NB4 (cell line): ENCODE data around the gene PTGDS.
A peak's percentile ranks its signal among the peaks of the same experiment; 100 is the strongest.

ENCODE experiments used
- DNase-seq: peaks from one replicate; pipeline ENCODE4 v3.0.0; 2010; ENCODE audit warnings: low read depth
- H3K4me3 ChIP-seq: one replicate; pipeline ENCODE4 v1.5.1; 2011; ENCODE audit warnings: mild to moderate bottlenecking, low read depth, low read length, moderate library complexity
- MYC ChIP-seq: IDR thresholded peaks from 2 replicates; pipeline ENCODE4 v1.6.1; 2011; ENCODE audit warnings: low read depth, low read length
- POLR2A ChIP-seq: IDR thresholded peaks from 2 replicates; pipeline ENCODE4 v1.6.1; 2011; ENCODE audit warnings: mild to moderate bottlenecking; ENCODE audit not compliant: insufficient read length; ENCODE audit errors: extremely low read depth
- TF ChIP-seq, protein P1 (sequence below): IDR thresholded peaks from one replicate; pipeline ENCODE4 v1.5.1; 2012; ENCODE audit warnings: low read depth, low read length
- TF ChIP-seq, protein P2 (sequence below): IDR thresholded peaks from 2 replicates; pipeline ENCODE4 v1.6.1; 2011; ENCODE audit warnings: low read depth, low read length

The PTGDS gene

DNA sequence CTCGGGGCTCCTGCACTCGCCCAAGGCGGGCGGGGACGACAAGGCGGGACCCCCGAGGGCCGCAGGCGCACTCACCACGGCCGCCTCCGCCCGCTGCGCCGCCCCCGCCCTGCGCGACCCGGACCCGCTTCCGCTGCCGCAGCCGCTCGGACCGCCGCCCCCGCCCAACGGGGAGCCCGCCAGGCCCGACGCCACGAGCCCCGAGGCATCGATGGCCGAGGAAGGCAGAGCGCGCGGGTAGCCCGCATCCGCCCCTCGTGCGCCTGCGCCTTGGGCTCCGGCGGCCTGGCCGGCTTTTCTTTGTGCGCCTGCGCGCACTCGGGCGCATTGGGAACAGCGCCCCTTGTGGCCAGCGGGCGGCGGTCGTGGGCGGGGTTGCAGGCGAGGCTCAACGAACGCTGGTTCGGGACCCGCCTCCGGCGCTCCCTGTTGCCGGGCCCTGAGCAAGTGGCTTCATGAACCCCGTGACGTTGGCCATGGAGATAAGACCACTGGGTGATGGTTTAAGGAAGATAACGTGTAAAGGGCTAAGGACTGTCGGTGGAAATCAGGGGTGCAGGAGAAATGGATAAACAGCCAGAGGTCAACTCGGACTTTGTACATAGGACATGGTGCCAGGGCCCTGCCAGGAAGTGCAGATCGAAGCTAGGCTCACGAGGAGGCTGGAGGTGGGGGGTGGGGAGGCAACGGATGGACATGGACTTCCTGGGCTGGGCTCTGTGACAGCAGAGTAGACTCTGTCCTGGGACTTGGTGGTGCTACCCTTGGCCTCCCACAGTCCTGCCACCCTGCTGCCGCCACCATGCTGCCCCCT, 32.6 kb upstream of the PTGDS start, which contains the start of the genes C8G and FBXW5:
Gene C8G (plus strand): TSS at position 725 of the 814 bp plus-strand sequence. CDS start 78 bp downstream, at position 803.
Gene FBXW5 (minus strand): TSS at position 220 of the 814 bp plus-strand sequence. CDS start 655 bp downstream, outside the sequence.
- peak within 1 kb of the TSS; percentile 69 for H3K4me3 ChIP-seq
- DNase-seq = peak; percentile 94
- TF ChIP-seq MYC (peak; percentile 67), POLR2A (peak; percentile 55)
- TF ChIP-seq, protein P1, sequence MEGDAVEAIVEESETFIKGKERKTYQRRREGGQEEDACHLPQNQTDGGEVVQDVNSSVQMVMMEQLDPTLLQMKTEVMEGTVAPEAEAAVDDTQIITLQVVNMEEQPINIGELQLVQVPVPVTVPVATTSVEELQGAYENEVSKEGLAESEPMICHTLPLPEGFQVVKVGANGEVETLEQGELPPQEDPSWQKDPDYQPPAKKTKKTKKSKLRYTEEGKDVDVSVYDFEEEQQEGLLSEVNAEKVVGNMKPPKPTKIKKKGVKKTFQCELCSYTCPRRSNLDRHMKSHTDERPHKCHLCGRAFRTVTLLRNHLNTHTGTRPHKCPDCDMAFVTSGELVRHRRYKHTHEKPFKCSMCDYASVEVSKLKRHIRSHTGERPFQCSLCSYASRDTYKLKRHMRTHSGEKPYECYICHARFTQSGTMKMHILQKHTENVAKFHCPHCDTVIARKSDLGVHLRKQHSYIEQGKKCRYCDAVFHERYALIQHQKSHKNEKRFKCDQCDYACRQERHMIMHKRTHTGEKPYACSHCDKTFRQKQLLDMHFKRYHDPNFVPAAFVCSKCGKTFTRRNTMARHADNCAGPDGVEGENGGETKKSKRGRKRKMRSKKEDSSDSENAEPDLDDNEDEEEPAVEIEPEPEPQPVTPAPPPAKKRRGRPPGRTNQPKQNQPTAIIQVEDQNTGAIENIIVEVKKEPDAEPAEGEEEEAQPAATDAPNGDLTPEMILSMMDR = peak; percentile 69
- TF ChIP-seq, protein P2, sequence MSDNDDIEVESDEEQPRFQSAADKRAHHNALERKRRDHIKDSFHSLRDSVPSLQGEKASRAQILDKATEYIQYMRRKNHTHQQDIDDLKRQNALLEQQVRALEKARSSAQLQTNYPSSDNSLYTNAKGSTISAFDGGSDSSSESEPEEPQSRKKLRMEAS = peak; percentile 70

DNA sequence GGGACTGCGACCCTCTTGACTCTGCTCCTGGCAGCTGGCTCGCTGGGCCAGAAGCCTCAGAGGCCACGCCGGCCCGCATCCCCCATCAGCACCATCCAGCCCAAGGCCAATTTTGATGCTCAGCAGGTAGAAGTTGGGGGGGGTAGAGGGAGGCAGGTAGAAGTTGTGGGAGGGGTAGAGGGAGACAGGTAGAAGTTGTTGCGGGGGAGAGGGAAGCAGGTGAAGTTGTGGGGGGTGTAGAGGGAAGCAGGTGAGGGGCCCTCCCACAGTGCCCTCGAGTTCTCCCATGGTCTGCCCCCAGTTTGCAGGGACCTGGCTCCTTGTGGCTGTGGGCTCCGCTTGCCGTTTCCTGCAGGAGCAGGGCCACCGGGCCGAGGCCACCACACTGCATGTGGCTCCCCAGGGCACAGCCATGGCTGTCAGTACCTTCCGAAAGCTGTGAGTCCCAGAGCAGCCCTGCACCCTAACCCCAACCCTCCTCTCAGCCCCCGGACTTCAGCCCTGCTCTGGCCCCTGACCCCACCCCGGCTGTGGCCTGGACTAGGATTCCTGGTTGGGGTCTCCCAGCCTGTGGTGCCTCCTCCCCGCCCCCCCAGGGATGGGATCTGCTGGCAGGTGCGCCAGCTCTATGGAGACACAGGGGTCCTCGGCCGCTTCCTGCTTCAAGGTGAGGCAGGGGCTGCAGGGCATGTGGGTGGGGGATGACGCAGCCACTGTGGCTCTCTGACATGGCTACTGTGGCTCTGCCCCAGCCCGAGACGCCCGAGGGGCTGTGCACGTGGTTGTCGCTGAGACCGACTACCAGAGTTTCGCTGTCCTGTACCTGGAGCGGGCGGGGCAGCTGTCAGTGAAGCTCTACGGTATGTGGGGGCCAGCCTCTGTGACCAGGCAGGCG, 31.7 kb upstream of the PTGDS start:
- H3K4me3 ChIP-seq = no peak overlapping the region
- TF ChIP-seq POLR2A (no peak), MYC (no peak)
- TF ChIP-seq, protein P1 = no peak
- TF ChIP-seq, protein P2 = no peak
- no peak for DNase-seq

DNA sequence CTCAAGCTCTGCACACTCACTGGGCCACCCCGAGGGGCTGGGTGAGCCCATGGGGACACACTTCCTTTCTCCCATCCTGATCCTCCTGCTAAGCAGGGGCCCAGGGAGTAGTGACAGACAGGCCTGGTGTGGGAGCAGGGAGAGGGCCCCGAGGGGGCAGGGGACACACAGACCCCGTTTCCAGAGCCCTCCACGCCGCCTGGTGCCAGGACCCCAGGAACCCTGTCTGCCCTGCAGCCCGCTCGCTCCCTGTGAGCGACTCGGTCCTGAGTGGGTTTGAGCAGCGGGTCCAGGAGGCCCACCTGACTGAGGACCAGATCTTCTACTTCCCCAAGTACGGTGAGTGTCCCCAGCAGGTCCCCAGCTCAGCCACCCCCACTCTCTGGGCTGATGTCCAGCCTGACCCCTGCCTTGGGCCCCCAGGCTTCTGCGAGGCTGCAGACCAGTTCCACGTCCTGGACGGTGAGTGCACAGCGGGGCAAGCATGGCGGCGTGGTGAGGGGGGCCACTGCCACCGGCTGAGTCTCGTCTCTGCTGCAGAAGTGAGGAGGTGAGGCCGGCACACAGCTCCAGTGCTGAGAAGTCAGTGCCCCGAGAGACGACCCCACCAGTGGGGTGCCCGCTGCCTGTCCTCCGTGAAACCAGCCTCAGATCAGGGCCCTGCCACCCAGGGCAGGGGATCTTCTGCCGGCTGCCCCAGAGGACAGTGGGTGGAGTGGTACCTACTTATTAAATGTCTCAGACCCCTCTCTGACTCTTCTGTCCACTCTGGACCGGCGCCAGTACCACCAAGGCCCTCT, 30.9 kb upstream of the PTGDS start:
- no peak overlapping the region for H3K4me3 ChIP-seq
- TF ChIP-seq POLR2A = no peak
- TF ChIP-seq, protein P1 = no peak
- TF ChIP-seq, protein P2 = no peak
- TF ChIP-seq MYC = no peak
- DNase-seq = no peak

DNA sequence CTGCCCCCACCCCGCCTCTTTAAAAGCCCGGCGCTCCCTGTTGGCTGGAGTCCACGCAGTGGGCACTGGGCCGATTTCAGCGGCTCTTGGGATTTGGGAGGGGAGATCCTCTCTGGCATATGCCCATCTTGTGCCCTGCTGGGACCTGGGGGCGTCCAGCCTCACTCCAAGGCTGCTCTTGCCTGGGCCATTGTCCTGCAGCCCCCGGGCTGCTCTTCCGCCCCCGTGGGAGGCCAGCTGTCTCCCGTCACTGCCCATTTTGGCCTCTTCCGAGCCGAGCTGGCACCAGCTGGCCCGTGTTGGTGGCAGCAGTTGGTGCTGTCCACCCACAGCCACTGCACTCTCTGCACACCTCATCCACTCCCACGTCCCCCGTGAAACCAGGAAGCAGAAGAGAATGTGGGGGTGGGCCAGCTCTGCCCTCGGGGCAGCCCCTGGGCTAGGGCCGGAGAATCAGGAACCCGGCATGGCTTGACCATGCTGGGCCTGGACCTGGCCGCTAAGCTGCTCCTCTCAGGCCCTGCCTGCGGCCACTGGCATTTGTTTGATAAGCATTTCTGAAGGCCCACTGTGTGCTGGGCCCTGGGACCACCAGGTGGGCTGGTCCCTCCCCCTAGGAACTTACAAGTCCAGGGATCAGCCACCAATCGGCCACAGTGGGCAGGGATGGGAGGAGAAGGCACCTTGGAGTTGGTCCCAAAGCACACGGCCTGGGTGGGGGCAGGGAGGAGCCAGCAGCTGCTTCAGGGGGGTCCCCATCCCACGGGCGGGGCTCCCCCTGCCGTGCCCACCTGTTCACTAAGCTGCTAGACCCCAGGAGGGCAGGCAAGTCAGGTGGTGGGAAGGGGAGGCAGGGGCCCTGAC, 30.0 kb upstream of the PTGDS start:
- no peak for DNase-seq
- no peak for TF ChIP-seq POLR2A
- TF ChIP-seq, protein P2 = no peak
- TF ChIP-seq MYC = no peak
- TF ChIP-seq, protein P1 = no peak
- H3K4me3 ChIP-seq = no peak overlapping the region
